Neural progenitor cell (in vitro differentiated cells): Measurements from ENCODE around the gene EMP2. TPM values are rescaled to one million over a fixed set of nuclear protein-coding genes. Genes with fewer than 3 reads are reported as not detected.

Source experiments
- DNase-seq: peaks from one replicate; pipeline ENCODE4 v3.0.0-alpha.2; 2016; ENCODE audit warnings: low spot score
- H2AFZ ChIP-seq: fragments of 200-600 bp; sonication (generic); replicated peaks from 2 replicates; pipeline ENCODE4 v1.6.1; 2016; ENCODE audit warnings: antibody characterized with exemption
- H3F3A ChIP-seq: fragments of 200-600 bp; sonication (generic); 2 replicates; pipeline ENCODE4 v1.6.1; 2016; ENCODE audit warnings: antibody characterized with exemption, low read depth
- H3K27ac ChIP-seq: fragments of 200-600 bp; sonication (generic); 2 replicates; pipeline ENCODE4 v1.5.1; 2016; ENCODE audit warnings: mild to moderate bottlenecking
- H3K27me3 ChIP-seq: fragments of 200-600 bp; sonication (generic); 2 replicates; pipeline ENCODE4 v1.6.1; 2016; ENCODE audit warnings: mild to moderate bottlenecking, moderate library complexity
- H3K36me3 ChIP-seq: fragments of 200-600 bp; sonication (generic); 2 replicates; pipeline ENCODE4 v1.5.1; 2016
- H3K4me1 ChIP-seq: fragments of 200-600 bp; sonication (generic); 2 replicates; pipeline ENCODE4 v1.6.1; 2016; ENCODE audit warnings: mixed run types
- H3K4me2 ChIP-seq: fragments of 200-600 bp; sonication (generic); 2 replicates; pipeline ENCODE4 v1.6.1; 2016
- H3K4me3 ChIP-seq: fragments of 200-600 bp; sonication (generic); 2 replicates; pipeline ENCODE4 v1.5.1; 2016
- H3K79me2 ChIP-seq: fragments of 200-600 bp; sonication (generic); 2 replicates; pipeline ENCODE4 v1.6.1; 2016; ENCODE audit warnings: low read depth
- H3K9ac ChIP-seq: fragments of 200-600 bp; sonication (generic); 2 replicates; pipeline ENCODE4 v1.6.1; 2016
- H3K9me3 ChIP-seq: fragments of 200-600 bp; sonication (generic); 2 replicates; pipeline ENCODE4 v1.5.1; 2016; ENCODE audit warnings: low read depth
- H4K20me1 ChIP-seq: fragments of 200-600 bp; sonication (generic); 2 replicates; pipeline ENCODE4 v1.6.1; 2016; ENCODE audit warnings: low read depth
- H3K27ac Mint-ChIP-seq: 3 replicates; pipeline ENCODE4 v1.8.0; 2021; ENCODE audit warnings: mixed read lengths
- H3K27me3 Mint-ChIP-seq: 2 replicates; pipeline ENCODE4 v1.8.0; 2022; ENCODE audit warnings: low read depth, mild to moderate bottlenecking, inconsistent platforms, moderate library complexity, mixed read lengths; ENCODE audit not compliant: insufficient read depth
- H3K36me3 Mint-ChIP-seq: 3 replicates; pipeline ENCODE4 v1.8.0; 2021; ENCODE audit warnings: mixed read lengths
- H3K4me1 Mint-ChIP-seq: 3 replicates; pipeline ENCODE4 v1.8.0; 2021; ENCODE audit warnings: mixed read lengths
- H3K4me3 Mint-ChIP-seq: 3 replicates; pipeline ENCODE4 v1.8.0; 2021; ENCODE audit warnings: mild to moderate bottlenecking, moderate library complexity, mixed read lengths
- H3K9me3 Mint-ChIP-seq: 3 replicates; pipeline ENCODE4 v1.8.0; 2020; ENCODE audit warnings: mixed read lengths
- EZH2 ChIP-seq: fragments of 200-600 bp; sonication (generic); IDR thresholded peaks from 2 replicates; pipeline ENCODE4 v1.6.1; 2017; ENCODE audit warnings: antibody characterized with exemption, mild to moderate bottlenecking, moderate library complexity
- EZH2phosphoT487 ChIP-seq: fragments of 200-600 bp; sonication (generic); IDR thresholded peaks from 2 replicates; pipeline ENCODE4 v1.6.1; 2017; ENCODE audit warnings: antibody characterized with exemption
- total RNA-seq: library from RNA; depleted of rRNA; stranded (reverse); fragments of >200 nt; gene quantifications from 2 replicates; pipeline ENCODE4 v1.2.3, GENCODE V29; 2015; ENCODE audit warnings: low replicate concordance
- TF ChIP-seq, protein P1 (sequence below): fragments of 200-600 bp; sonication (generic); IDR thresholded peaks from 2 replicates; pipeline ENCODE4 v1.5.1; 2017; ENCODE audit warnings: antibody characterized with exemption, mild to moderate bottlenecking

The EMP2 gene
- total RNA-seq, 1 donor from 2014 or later = 15.8 TPM

DNA sequence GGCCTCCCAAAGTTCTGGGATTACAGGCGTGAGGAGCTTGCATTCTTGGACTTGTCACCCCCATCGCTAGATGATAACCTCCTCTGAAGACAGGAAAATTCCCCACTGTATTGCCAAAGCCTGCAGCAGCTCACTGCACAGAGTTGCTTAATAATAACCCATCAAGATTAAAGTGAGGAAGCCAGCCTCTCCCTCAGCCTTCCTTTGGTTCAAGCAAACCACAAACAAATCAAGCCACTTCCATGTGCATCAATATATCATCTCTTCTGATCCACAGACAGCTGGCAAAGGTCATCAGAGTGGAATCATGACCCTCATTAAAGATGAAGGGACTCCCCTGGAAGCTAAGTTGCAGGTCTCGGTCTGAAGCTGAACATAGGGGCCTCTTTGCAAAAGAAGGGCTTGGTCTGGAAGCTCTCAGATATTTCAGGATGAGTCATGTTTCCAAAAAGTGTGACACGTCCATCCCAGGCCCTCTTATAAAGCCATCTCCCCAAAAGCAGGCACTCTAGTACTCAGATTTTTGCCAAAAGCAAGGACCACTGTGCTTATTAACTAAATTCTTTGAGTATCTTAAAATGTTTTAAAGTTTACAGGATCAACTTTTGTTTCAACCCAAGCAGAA is 4.8 kb downstream of the EMP2 start:
- Mint-ChIP-seq H3K4me1 (peaks cover 42% of the 10 kb centered on the region), H3K9me3 (no peaks in the 10 kb centered on the region), H3K36me3 (peaks cover 2% of the 10 kb centered on the region), H3K4me3 (no peak overlapping the region), H3K27ac (no peak overlapping the region), H3K27me3 (peaks cover 7% of the 10 kb centered on the region)
- H3F3A ChIP-seq = no peaks in the 10 kb centered on the region
- no peak overlapping the region for H3K4me3 ChIP-seq
- H3K9me3 ChIP-seq = no peaks in the 10 kb centered on the region
- no peak overlapping the region for H2AFZ ChIP-seq
- peaks cover 37% of the 10 kb centered on the region for H3K4me1 ChIP-seq
- H3K27me3 ChIP-seq = no peaks in the 10 kb centered on the region
- no peak overlapping the region for H3K4me2 ChIP-seq
- H3K79me2 ChIP-seq = no peaks in the 10 kb centered on the region
- DNase-seq = no peak
- no peaks in the 10 kb centered on the region for H3K36me3 ChIP-seq
- H3K9ac ChIP-seq = no peak overlapping the region
- H4K20me1 ChIP-seq = peaks cover 6% of the 10 kb centered on the region
- TF ChIP-seq, protein P1, sequence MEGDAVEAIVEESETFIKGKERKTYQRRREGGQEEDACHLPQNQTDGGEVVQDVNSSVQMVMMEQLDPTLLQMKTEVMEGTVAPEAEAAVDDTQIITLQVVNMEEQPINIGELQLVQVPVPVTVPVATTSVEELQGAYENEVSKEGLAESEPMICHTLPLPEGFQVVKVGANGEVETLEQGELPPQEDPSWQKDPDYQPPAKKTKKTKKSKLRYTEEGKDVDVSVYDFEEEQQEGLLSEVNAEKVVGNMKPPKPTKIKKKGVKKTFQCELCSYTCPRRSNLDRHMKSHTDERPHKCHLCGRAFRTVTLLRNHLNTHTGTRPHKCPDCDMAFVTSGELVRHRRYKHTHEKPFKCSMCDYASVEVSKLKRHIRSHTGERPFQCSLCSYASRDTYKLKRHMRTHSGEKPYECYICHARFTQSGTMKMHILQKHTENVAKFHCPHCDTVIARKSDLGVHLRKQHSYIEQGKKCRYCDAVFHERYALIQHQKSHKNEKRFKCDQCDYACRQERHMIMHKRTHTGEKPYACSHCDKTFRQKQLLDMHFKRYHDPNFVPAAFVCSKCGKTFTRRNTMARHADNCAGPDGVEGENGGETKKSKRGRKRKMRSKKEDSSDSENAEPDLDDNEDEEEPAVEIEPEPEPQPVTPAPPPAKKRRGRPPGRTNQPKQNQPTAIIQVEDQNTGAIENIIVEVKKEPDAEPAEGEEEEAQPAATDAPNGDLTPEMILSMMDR = no peak
- no peak for TF ChIP-seq EZH2phosphoT487
- TF ChIP-seq EZH2 = no peak
- H3K27ac ChIP-seq = no peak overlapping the region

DNA sequence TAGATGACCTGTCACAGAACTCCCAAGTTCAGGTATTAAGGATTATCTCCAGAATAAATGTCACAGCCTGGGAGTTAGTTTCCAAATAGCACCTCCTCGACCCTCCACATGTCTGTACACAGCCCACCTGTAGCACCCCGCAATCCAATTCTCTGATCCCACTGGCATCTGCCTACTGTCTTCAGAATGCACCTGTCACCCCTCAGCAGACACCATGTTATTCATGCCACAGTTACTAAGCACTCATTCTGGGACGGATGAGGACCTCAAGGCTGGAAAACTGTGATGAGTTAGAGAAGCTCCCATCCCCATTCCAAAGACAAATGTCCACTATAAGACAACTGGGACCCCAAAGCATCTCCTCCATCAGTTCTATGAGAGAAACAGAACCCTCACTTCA is 7.8 kb downstream of the EMP2 start:
- peaks cover 16% of the 10 kb centered on the region for H3K4me1 ChIP-seq
- H2AFZ ChIP-seq = no peak overlapping the region
- H3K4me1 Mint-ChIP-seq = peaks cover 22% of the 10 kb centered on the region
- H3K4me3 Mint-ChIP-seq = no peak overlapping the region
- no peaks in the 10 kb centered on the region for H3K9me3 ChIP-seq
- no peaks in the 10 kb centered on the region for H3K36me3 ChIP-seq
- TF ChIP-seq, protein P1 = no peak
- TF ChIP-seq EZH2 (no peak), EZH2phosphoT487 (no peak)
- H3K4me3 ChIP-seq = no peak overlapping the region
- peaks cover 3% of the 10 kb centered on the region for H4K20me1 ChIP-seq
- no peaks in the 10 kb centered on the region for H3K9me3 Mint-ChIP-seq
- no peaks in the 10 kb centered on the region for H3F3A ChIP-seq
- no peak for DNase-seq
- no peak overlapping the region for H3K27ac Mint-ChIP-seq
- no peak overlapping the region for H3K4me2 ChIP-seq
- no peaks in the 10 kb centered on the region for H3K79me2 ChIP-seq
- H3K27me3 Mint-ChIP-seq = peaks cover 2% of the 10 kb centered on the region
- H3K27ac ChIP-seq = no peak overlapping the region
- H3K27me3 ChIP-seq = no peaks in the 10 kb centered on the region
- H3K36me3 Mint-ChIP-seq = peaks cover 2% of the 10 kb centered on the region
- no peak overlapping the region for H3K9ac ChIP-seq

DNA sequence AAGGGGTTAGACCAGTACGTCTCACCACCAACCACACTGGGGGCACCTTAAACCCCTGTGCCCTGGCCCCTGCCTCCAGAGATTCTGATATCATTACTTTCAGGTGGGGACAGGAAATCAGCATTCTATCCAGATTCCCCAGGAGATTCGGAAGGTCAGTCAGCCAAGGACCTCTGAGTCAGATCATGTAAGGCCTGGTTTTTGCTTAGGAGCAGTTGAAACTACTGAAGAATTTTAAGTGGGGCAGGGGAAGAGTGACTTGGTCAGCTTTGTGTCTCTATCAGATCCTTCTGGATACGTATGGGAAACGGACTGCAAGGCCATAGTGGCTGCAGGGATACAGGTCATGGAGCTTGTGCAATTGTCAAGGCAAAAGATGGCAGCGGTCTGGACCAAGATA is 9.0 kb downstream of the EMP2 start:
- Mint-ChIP-seq H3K27ac (no peak overlapping the region), H3K4me1 (peaks cover 10% of the 10 kb centered on the region), H3K27me3 (peaks cover 2% of the 10 kb centered on the region), H3K36me3 (peaks cover 6% of the 10 kb centered on the region), H3K9me3 (peaks cover 2% of the 10 kb centered on the region), H3K4me3 (no peak overlapping the region)
- H3K4me1 ChIP-seq = peaks cover 3% of the 10 kb centered on the region
- TF ChIP-seq EZH2 (no peak), EZH2phosphoT487 (no peak)
- TF ChIP-seq, protein P1 = no peak
- H3K27ac ChIP-seq = no peak overlapping the region
- H2AFZ ChIP-seq = no peak overlapping the region
- H3K27me3 ChIP-seq = no peaks in the 10 kb centered on the region
- H3K9me3 ChIP-seq = no peaks in the 10 kb centered on the region
- H3K36me3 ChIP-seq = no peaks in the 10 kb centered on the region
- DNase-seq = no peak
- H3K4me3 ChIP-seq = no peak overlapping the region
- H4K20me1 ChIP-seq = no peaks in the 10 kb centered on the region
- no peak overlapping the region for H3K4me2 ChIP-seq
- no peaks in the 10 kb centered on the region for H3F3A ChIP-seq
- no peaks in the 10 kb centered on the region for H3K79me2 ChIP-seq
- H3K9ac ChIP-seq = no peak overlapping the region
